K562 (cell line): Measurements from ENCODE around the gene TMEM127. TPM values are rescaled to one million over a fixed set of nuclear protein-coding genes. Genes with fewer than 3 reads are reported as not detected.
A peak's percentile ranks its signal among the peaks of the same experiment; 100 is the strongest.

ENCODE experiments used
- ATAC-seq: fragments of 200-7000 bp; cut with Tn5 transposase; 3 replicates; pipeline ENCODE4 v1.9.1; 2020; ENCODE audit warnings: moderate library complexity
- BruUV-seq: library from RNA; stranded (reverse); fragments of 400-500 nt; replicated peaks from 2 replicates; lab custom pipeline; 2021; lab: Mats Ljungman, UMichigan
- CTCF ChIA-PET: fragments of 300-600 bp; formaldehyde crosslinking; extraction: SDS; loops from one replicate; lab custom pipeline; 2021; ENCODE audit warnings: low intra/inter-chr PET ratio; lab: Yijun Ruan, JAX
- POLR2A ChIA-PET: fragments of 300-600, 350-650 bp; sonication (Branson Sonifier 250); formaldehyde crosslinking; extraction: SDS; loops from one replicate; lab custom pipeline; 2021; ENCODE audit warnings: antibody characterized with exemption, inconsistent platforms; lab: Yijun Ruan, JAX
- DNase-seq, 4 experiments: peaks; one replicate each; pipeline versions ENCODE4 v3.0.0 to v3.0.0-alpha.2; 2011 to 2018; ENCODE audit warnings: low spot score in 3 of 4, mixed read lengths in 3 of 4; ENCODE audit errors: extremely low read depth in 1 of 4
- FAIRE-seq: peaks from 2 replicates; lab custom pipeline; 2011; peaks lifted over from hg19 to GRCh38; lab: Jason Lieb, UNC
- H2AFZ ChIP-seq: 2 replicates; pipeline ENCODE4 v1.6.0; 2011; ENCODE audit warnings: low read depth, low read length, control low read depth, inconsistent platforms
- H3K27ac ChIP-seq: fragments of 200-600 bp; 3 replicates; pipeline ENCODE4 v1.8.0; 2011; ENCODE audit warnings: low read depth, mild to moderate bottlenecking, control low read depth, inconsistent platforms, low read length, moderate library complexity, mixed read lengths; ENCODE audit errors: extremely low read depth
- H3K27me3 ChIP-seq, 2 experiments: fragments of 300-600 bp in 1 of 2; 2 replicates in 1 of 2; 3 replicates in 1 of 2; pipeline versions ENCODE4 v1.6.0 to v1.8.0; 2011; ENCODE audit warnings: inconsistent platforms in 2 of 2, low read length in 2 of 2, mild to moderate bottlenecking in 1 of 2, mixed read lengths in 1 of 2, moderate library complexity in 1 of 2; ENCODE audit not compliant: control insufficient read depth in 2 of 2, insufficient read depth in 2 of 2
- H3K36me3 ChIP-seq: fragments of 300-600 bp; 3 replicates; pipeline ENCODE4 v1.8.0; 2011; ENCODE audit warnings: mild to moderate bottlenecking, low read length, inconsistent platforms; ENCODE audit not compliant: control insufficient read depth, insufficient read depth
- H3K4me1 ChIP-seq, 2 experiments: fragments of 200-600 bp in 1 of 2; replicated peaks in 1 of 2; 2 replicates in 1 of 2; 3 replicates in 1 of 2; pipeline versions ENCODE4 v1.5.1 to v1.8.0; 2011; ENCODE audit warnings: inconsistent platforms in 2 of 2, low read length in 2 of 2, mild to moderate bottlenecking in 1 of 2, mixed read lengths in 1 of 2, moderate library complexity in 1 of 2; ENCODE audit not compliant: control insufficient read depth in 2 of 2, insufficient read depth in 2 of 2
- H3K4me2 ChIP-seq: 2 replicates; pipeline ENCODE4 v1.6.1; 2011; ENCODE audit warnings: low read length, control low read depth, inconsistent platforms, mixed read lengths; ENCODE audit not compliant: insufficient read depth
- H3K4me3 ChIP-seq: fragments of 200-600 bp; sonication (generic), shearing (Covaris generic); 2 replicates; pipeline ENCODE4 v1.5.1; 2016; ENCODE audit warnings: control low read depth, inconsistent platforms
- H3K79me2 ChIP-seq: fragments of 200-600 bp; 3 replicates; pipeline ENCODE4 v1.8.0; 2011; ENCODE audit warnings: low read length, inconsistent platforms; ENCODE audit not compliant: control insufficient read depth, insufficient read depth
- H3K9ac ChIP-seq, 2 experiments: 2 replicates each; pipeline versions ENCODE4 v1.6.0 to v1.6.1; 2011; ENCODE audit warnings: low read depth in 2 of 2, low read length in 2 of 2, control low read depth in 1 of 2, inconsistent platforms in 1 of 2, mild to moderate bottlenecking in 1 of 2, mixed read lengths in 1 of 2; ENCODE audit not compliant: insufficient read depth in 1 of 2
- H3K9me1 ChIP-seq: one replicate; pipeline ENCODE4 v1.6.0; 2011; ENCODE audit warnings: inconsistent platforms, mild to moderate bottlenecking, low read length, moderate library complexity; ENCODE audit not compliant: control insufficient read depth, insufficient read depth
- H3K9me3 ChIP-seq: replicated peaks from 2 replicates; pipeline ENCODE4 v1.5.1; 2011; ENCODE audit warnings: low read depth, low read length, inconsistent platforms; ENCODE audit not compliant: control insufficient read depth, insufficient read depth
- H4K20me1 ChIP-seq: replicated peaks from 2 replicates; pipeline ENCODE4 v1.6.1; 2011; ENCODE audit warnings: low read length, inconsistent platforms, mixed read lengths; ENCODE audit not compliant: control insufficient read depth, insufficient read depth
- CHD4 ChIP-seq: fragments of 200-600 bp; sonication (generic); IDR thresholded peaks from 3 replicates; pipeline ENCODE4 v1.6.1; 2012; ENCODE audit warnings: low read depth, mild to moderate bottlenecking, mixed read lengths, low read length, inconsistent platforms; ENCODE audit not compliant: insufficient read depth, insufficient replicate concordance, poor library complexity, severe bottlenecking
- HINFP ChIP-seq: fragments of 450-650 bp; conservative IDR thresholded peaks from 2 replicates; pipeline ENCODE4 v1.6.1; 2016; ENCODE audit warnings: missing genetic modification characterization, low read depth, mild to moderate bottlenecking, control low read depth, missing compliant biosample characterization
- JUN ChIP-seq, 2 experiments: sonication (generic) in 1 of 2; formaldehyde crosslinking in 1 of 2; IDR thresholded peaks; 2 replicates each; pipeline versions ENCODE4 v1.6.1 to v1.8.0; 2012 to 2022; ENCODE audit warnings: borderline replicate concordance in 2 of 2, mild to moderate bottlenecking in 2 of 2, improper control_type of control experiment in 1 of 2, low read depth in 1 of 2, low read length in 1 of 2, missing genetic modification reagents in 1 of 2
- MTA3 ChIP-seq: fragments of 450-650 bp; formaldehyde crosslinking; IDR thresholded peaks from 2 replicates; pipeline ENCODE4 v1.6.1; 2017; ENCODE audit warnings: mild to moderate bottlenecking, borderline replicate concordance
- POLR2AphosphoS5 ChIP-seq: IDR thresholded peaks from 2 replicates; pipeline ENCODE4 v1.6.1; 2011; ENCODE audit warnings: mild to moderate bottlenecking, low read depth, low read length, moderate library complexity; ENCODE audit not compliant: control insufficient read depth, insufficient read depth
- PRDM10 ChIP-seq: fragments of 450-650 bp; IDR thresholded peaks from 2 replicates; pipeline ENCODE4 v1.6.1; 2018; ENCODE audit not compliant: partially characterized antibody
- RB1 ChIP-seq: fragments of 450-650 bp; IDR thresholded peaks from 2 replicates; pipeline ENCODE4 v1.6.1; 2017; ENCODE audit warnings: low read depth, mild to moderate bottlenecking
- SREBF2 ChIP-seq: sonication (generic); formaldehyde crosslinking; IDR thresholded peaks from 2 replicates; pipeline ENCODE4 v1.4.0; 2020; ENCODE audit warnings: mild to moderate bottlenecking, missing genetic modification reagents
- WGBS: fragments of 100-300 bp; shearing (Covaris generic); methylation state at CpG from one replicate; pipeline ENCODE4 v1.1.6; 2016; ENCODE audit warnings: low coverage, mixed read lengths; ENCODE audit not compliant: insufficient coverage; ENCODE audit errors: missing lambda C conversion rate; 5-methylcytosine and 5-hydroxymethylcytosine counted together
- in situ Hi-C: fragments of 300-500 bp; cut with MboI; formaldehyde crosslinking; loops from 4 replicates; pipeline ENCODE4 v1.15.0; 2018; ENCODE audit warnings: inconsistent platforms, mixed read lengths
- intact Hi-C: fragments of 100-400 bp; cut with micrococcal nuclease; formaldehyde crosslinking; loops from 2 replicates; pipeline ENCODE4 v1.14.2; 2022
- polyA plus RNA-seq, 8 experiments: library from polyadenylated mRNA; depleted of rRNA in 4 of 8; stranded (reverse) in 5 of 8; unstranded in 3 of 8; fragments of >200 nt; fragmentation: Nextera tagmentation in 2 of 8; fragmentation: Illumina TruSeq in 1 of 8; extraction: Ambion mirVana in 2 of 8; extraction: Trizol in 1 of 8; gene quantifications; 2 replicates each; pipeline versions ENCODE4 v1.2.1 to v1.2.3, GENCODE V29; 2011 to 2014; ENCODE audit warnings: inconsistent platforms in 1 of 8, missing spikeins in 1 of 8
- total RNA-seq, 7 experiments: library from RNA; depleted of rRNA in 6 of 7; stranded (reverse); fragments of >200 nt in 6 of 7; fragmentation: Illumina TruSeq in 2 of 7; extraction: Trizol in 2 of 7; gene quantifications; 2 replicates each; pipeline versions ENCODE4 v1.2.1 to v1.2.3, GENCODE V29; 2011 to 2021; ENCODE audit warnings: low replicate concordance in 1 of 7

The TMEM127 gene
- total and polyA plus RNA-seq, 9 of the 15 experiments (the other 6 are each of a cell fraction or from before 2014, with no cell fraction given): 1.7 to 20.0 (median 9.9) TPM

DNA sequence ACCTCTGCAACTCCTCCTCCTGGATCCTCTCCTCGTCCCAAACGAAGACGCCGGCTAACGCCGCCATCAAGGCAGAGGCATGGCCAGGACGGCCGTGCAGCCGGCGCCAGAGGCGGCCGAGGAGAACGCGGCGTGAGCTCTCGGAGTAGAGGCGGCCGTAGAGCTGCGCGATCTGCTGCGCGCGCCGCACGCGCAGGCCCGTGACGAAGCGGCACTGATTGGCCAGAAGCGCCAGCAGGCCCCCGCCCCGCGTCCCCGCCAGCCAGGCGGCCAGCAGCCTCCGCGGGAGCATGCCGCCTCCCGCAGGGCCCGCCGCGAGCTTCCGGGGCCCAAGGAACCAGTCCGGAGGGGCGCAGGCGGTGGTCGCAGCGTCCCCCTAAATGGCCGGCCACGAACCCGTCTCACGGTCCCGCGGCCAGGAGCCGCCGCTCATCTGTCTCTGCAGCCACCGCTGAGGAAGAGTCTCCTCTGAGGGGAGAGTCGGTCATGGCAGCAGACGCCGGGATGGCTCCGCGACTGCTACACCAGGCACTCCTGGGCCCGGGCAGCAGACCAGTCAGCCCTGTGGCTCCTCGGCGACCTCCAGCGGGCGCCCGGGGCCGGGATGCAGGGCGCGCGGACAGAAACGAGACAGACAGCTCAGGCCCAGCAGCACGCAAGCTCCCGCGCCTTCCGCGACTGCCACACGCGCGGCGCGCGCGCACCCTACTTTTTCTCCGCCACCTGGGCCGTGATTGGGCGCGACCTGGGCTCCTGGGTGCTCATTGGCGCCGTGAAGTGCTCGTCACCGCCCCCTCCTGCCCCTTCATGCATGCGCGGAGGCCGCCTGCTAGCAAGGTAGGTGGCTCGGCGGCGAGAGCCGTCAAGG lies 57.4 kb downstream of the TMEM127 start, which contains the start of gene STARD7:
TSS of gene STARD7 (minus strand) at position 685 of the 868 bp plus-strand sequence. CDS start at position 292, 393 bp downstream.
- in situ Hi-C loops: no loop called here
- ATAC-seq: peak; percentile 94
- intact Hi-C loops: loop anchor here (2.0 kb wide), 1 partner anchor 52 kb away; no protein-coding TSS in a partner anchor
- TF ChIP-seq CHD4: no peak
- TF ChIP-seq PRDM10: no peak
- peak; percentile 85 for TF ChIP-seq POLR2AphosphoS5
- TF ChIP-seq JUN (IDR thresholded peaks at IDR 0.05; ENCODE audit: borderline replicate concordance, low read depth, low read length): peak; percentile 13; the same call in 1 of the 2 replicates
- TF ChIP-seq JUN (CRISPR knock-in tag; IDR thresholded peaks at IDR 0.05; ENCODE audit: borderline replicate concordance): no peak; the same call in none of the 2 replicates
- TF ChIP-seq RB1: peak; percentile 88
- TF ChIP-seq HINFP (tag): no peak
- peak; percentile 91; the same call in 1 of the 2 replicates for TF ChIP-seq MTA3
- TF ChIP-seq SREBF2 (CRISPR knock-in tag): no peak

More for the DNA sequence above, 57.4 kb downstream of the TMEM127 start, which contains the start of gene STARD7:
- Histone ChIP-seq H3K9me3 (no peaks in the 10 kb centered on the region), H3K9ac (peak within 1 kb of the TSS; percentile 96 to 99), H3K4me2 (peak within 1 kb of the TSS; percentile 90), H3K27ac (peak within 1 kb of the TSS; percentile 97), H2AFZ (peak within 1 kb of the TSS; percentile 81), H3K79me2 (peaks cover 66% of the 10 kb centered on the region), H3K27me3 (no peaks in the 10 kb centered on the region), H3K9me1 (no peaks in the 10 kb centered on the region), H3K4me1 (peaks cover 26 to 28% of the 10 kb centered on the region in 2 experiments), H3K36me3 (peaks cover 28% of the 10 kb centered on the region; the same call in 2 of the 3 replicates), H3K4me3 (peak within 1 kb of the TSS; percentile 84), H4K20me1 (peaks cover 29% of the 10 kb centered on the region)
- CTCF ChIA-PET: no interaction called here
- POLR2A ChIA-PET: interaction anchor here (0.5 to 2.9 kb wide), 26 partner anchors 9 to 854 kb away, joined by 3 to 12 read pairs (median 4); partner anchors contain the start of genes CIAO1, NCAPH, SNRNP200 and TMEM127
- DNase-seq (peak; percentile 96 to 99 (median 98)), FAIRE-seq (peak; percentile 86)
- under 1% methylated on average over 85 of the region's 100 CpGs for WGBS
- BruUV-seq: no TSS peak
